HG03135 (cell line): ENCODE measurements around the gene SARNP.
A peak's percentile ranks its signal among the peaks of the same experiment; 100 is the strongest.

Source experiments
- ATAC-seq: cut with Tn5 transposase; IDR thresholded peaks from one replicate; pipeline ENCODE4 v1.9.1; 2021; ENCODE audit warnings: mild to moderate bottlenecking, moderate library complexity; ENCODE audit not compliant: unreplicated experiment

The SARNP gene

GRCh38 chr12:55726971-55727370 is 90.6 kb downstream of the SARNP start:
- no peak for ATAC-seq

- no peak for ATAC-seq
Measured at GRCh38 chr12:55725556-55725955, 92.0 kb downstream of the SARNP start.

GRCh38 chr12:55724940-55725309 is 92.6 kb downstream of the SARNP start:
- ATAC-seq, result no peak

- ATAC-seq, result no peak
Measured at GRCh38 chr12:55724226-55724939, 93.1 kb downstream of the SARNP start.

GRCh38 chr12:55723516-55724225 is 93.9 kb downstream of the SARNP start:
- ATAC-seq, result no peak

- no peak for ATAC-seq
Measured at GRCh38 chr12:55722948-55723347, 94.6 kb downstream of the SARNP start.

- ATAC-seq, result no peak
Measured at GRCh38 chr12:55721601-55722213, 95.8 kb downstream of the SARNP start.

GRCh38 chr12:55720894-55721444 is 96.6 kb downstream of the SARNP start:
- ATAC-seq, result no peak

GRCh38 chr12:55720071-55720564 is 97.4 kb downstream of the SARNP start, which contains the start of gene RDH5:
Gene RDH5, plus strand, starts transcription at chr12:55720393. Its CDS starts 792 bp downstream, at chr12:55721185.
- ATAC-seq, result no peak

- no peak for ATAC-seq
Measured at GRCh38 chr12:55719371-55719770, 98.2 kb downstream of the SARNP start.

- no peak for ATAC-seq
Measured at GRCh38 chr12:55718624-55719275, 98.8 kb downstream of the SARNP start.

GRCh38 chr12:55718015-55718414 is 99.5 kb downstream of the SARNP start:
- no peak for ATAC-seq

GRCh38 chr12:55717011-55718007 is 100.2 kb downstream of the SARNP start:
- no peak for ATAC-seq

GRCh38 chr12:55716582-55716957 is 101.0 kb downstream of the SARNP start:
- ATAC-seq, result no peak

GRCh38 chr12:55715833-55716581 is 101.5 kb downstream of the SARNP start, which contains the start of gene BLOC1S1:
Gene BLOC1S1, plus strand, starts transcription at chr12:55716046. Its CDS starts 6 bp downstream, at chr12:55716052.
- ATAC-seq, result peak; percentile 94

- ATAC-seq, result no peak
Measured at GRCh38 chr12:55715169-55715764, 102.3 kb downstream of the SARNP start.

- ATAC-seq, result no peak
Measured at GRCh38 chr12:55713721-55714120, 103.8 kb downstream of the SARNP start.

GRCh38 chr12:55712700-55713415 is 104.7 kb downstream of the SARNP start:
- ATAC-seq, result no peak
